Neural cell (in vitro differentiated cells): ENCODE measurements around the gene MYOCD. TPM values are rescaled to one million over a fixed set of nuclear protein-coding genes. Genes with fewer than 3 reads are reported as not detected.

Experiments used
- H2AFZ ChIP-seq: fragments of 200-600, 300-800 bp; sonication (generic), shearing (Covaris generic); 2 replicates; pipeline ENCODE4 v1.6.0; 2014; ENCODE audit warnings: low read depth, mild to moderate bottlenecking, antibody characterized with exemption, low read length, moderate library complexity
- H3F3A ChIP-seq: fragments of 200-600 bp; shearing (Covaris generic); 2 replicates; pipeline ENCODE4 v1.6.1; 2016; ENCODE audit warnings: mild to moderate bottlenecking, moderate library complexity, mixed read lengths, antibody characterized with exemption, low read length; ENCODE audit not compliant: insufficient read depth, poor library complexity, severe bottlenecking
- H3K27ac ChIP-seq: fragments of 200-600, 300-800 bp; sonication (generic), shearing (Covaris generic); 2 replicates; pipeline ENCODE4 v1.5.1; 2014; ENCODE audit warnings: mild to moderate bottlenecking, low read length, moderate library complexity
- H3K27me3 ChIP-seq: fragments of 300-800, 200-600 bp; sonication (generic), shearing (Covaris generic); 2 replicates; pipeline ENCODE4 v1.6.0; 2014; ENCODE audit warnings: mild to moderate bottlenecking, low read depth, low read length, moderate library complexity; ENCODE audit not compliant: insufficient read depth
- H3K36me3 ChIP-seq: fragments of 300-800, 200-600 bp; sonication (generic), shearing (Covaris generic); 2 replicates; pipeline ENCODE4 v1.5.1; 2014; ENCODE audit warnings: mild to moderate bottlenecking, antibody characterized with exemption, low read length, moderate library complexity; ENCODE audit not compliant: insufficient read depth
- H3K4me2 ChIP-seq: fragments of 300-800, 200-600 bp; sonication (generic), shearing (Covaris generic); 2 replicates; pipeline ENCODE4 v1.6.0; 2014; ENCODE audit warnings: mild to moderate bottlenecking, low read length
- H3K4me3 ChIP-seq: fragments of 300-800, 200-600 bp; sonication (generic), shearing (Covaris generic); 2 replicates; pipeline ENCODE4 v1.5.1; 2014; ENCODE audit warnings: mild to moderate bottlenecking, low read length, moderate library complexity
- H3K79me2 ChIP-seq: fragments of 200-600 bp; shearing (Covaris generic); replicated peaks from 2 replicates; pipeline ENCODE4 v1.6.0; 2014; ENCODE audit warnings: mild to moderate bottlenecking, low read length, moderate library complexity; ENCODE audit not compliant: insufficient read depth
- H3K9ac ChIP-seq: fragments of 300-800, 200-600 bp; sonication (generic), shearing (Covaris generic); 2 replicates; pipeline ENCODE4 v1.6.1; 2016; ENCODE audit warnings: mild to moderate bottlenecking, low read length, mixed read lengths
- H3K9me2 ChIP-seq: fragments of 200-600 bp; shearing (Covaris generic); 2 replicates; pipeline ENCODE4 v1.6.1; 2016; ENCODE audit warnings: mild to moderate bottlenecking, low read length, mixed read lengths; ENCODE audit not compliant: insufficient read depth
- H3K9me3 ChIP-seq: fragments of 200-600, 300-800 bp; sonication (generic), shearing (Covaris generic); 2 replicates; pipeline ENCODE4 v1.6.1; 2016; ENCODE audit warnings: mild to moderate bottlenecking, mixed run types, low read length, moderate library complexity, mixed read lengths
- H4K20me1 ChIP-seq: fragments of 200-600 bp; shearing (Covaris generic); 2 replicates; pipeline ENCODE4 v1.6.1; 2016; ENCODE audit warnings: mild to moderate bottlenecking, mixed run types; ENCODE audit not compliant: insufficient read depth
- CTCF ChIP-seq: fragments of 450-650 bp; IDR thresholded peaks from 2 replicates; pipeline ENCODE4 v1.5.1; 2014; ENCODE audit warnings: antibody characterized with exemption, mild to moderate bottlenecking, moderate library complexity; ENCODE audit not compliant: poor library complexity, severe bottlenecking
- EP300 ChIP-seq: fragments of 450-650 bp; conservative IDR thresholded peaks from 2 replicates; pipeline ENCODE4 v1.6.1; 2014; ENCODE audit warnings: antibody characterized with exemption, mild to moderate bottlenecking, moderate library complexity; ENCODE audit not compliant: poor library complexity, severe bottlenecking
- EZH2 ChIP-seq: fragments of 200-600, 300-800 bp; shearing (Covaris generic), sonication (generic); IDR thresholded peaks from 2 replicates; pipeline ENCODE4 v1.6.1; 2014; ENCODE audit warnings: antibody characterized with exemption, low read length, borderline replicate concordance, mild to moderate bottlenecking; ENCODE audit not compliant: insufficient read depth, poor library complexity, severe bottlenecking
- MXI1 ChIP-seq: fragments of 450-650 bp; conservative IDR thresholded peaks from 2 replicates; pipeline ENCODE4 v1.6.1; 2014; ENCODE audit warnings: antibody characterized with exemption, mild to moderate bottlenecking; ENCODE audit not compliant: poor library complexity, severe bottlenecking
- POLR2AphosphoS5 ChIP-seq: IDR thresholded peaks from 2 replicates; pipeline ENCODE4 v1.6.1; 2012
- RAD21 ChIP-seq: fragments of 450-650 bp; conservative IDR thresholded peaks from 2 replicates; pipeline ENCODE4 v1.6.1; 2014; ENCODE audit warnings: antibody characterized with exemption, mild to moderate bottlenecking, moderate library complexity
- REST ChIP-seq: IDR thresholded peaks from 2 replicates; pipeline ENCODE4 v1.6.1; 2012; ENCODE audit warnings: borderline replicate concordance
- SMC3 ChIP-seq: fragments of 450-650 bp; conservative IDR thresholded peaks from 2 replicates; pipeline ENCODE4 v1.6.1; 2014; ENCODE audit warnings: antibody characterized with exemption, mild to moderate bottlenecking, moderate library complexity; ENCODE audit not compliant: poor library complexity
- TAF1 ChIP-seq: IDR thresholded peaks from 2 replicates; pipeline ENCODE4 v1.6.1; 2012; ENCODE audit warnings: low read depth
- polyA plus RNA-seq: library from polyadenylated mRNA; depleted of rRNA; stranded (reverse); fragments of >200 nt; gene quantifications from 2 replicates; pipeline ENCODE4 v1.2.3, GENCODE V29; 2014

Gene MYOCD
- polyA plus RNA-seq, 1 donor from 2014 or later: not detected

- no peaks in the 10 kb centered on the region for H3K79me2 ChIP-seq
- H4K20me1 ChIP-seq: no peaks in the 10 kb centered on the region
- no peaks in the 10 kb centered on the region for H3K36me3 ChIP-seq
- no peak overlapping the region for H3K4me2 ChIP-seq
- H3K9me2 ChIP-seq: no peaks in the 10 kb centered on the region
- no peaks in the 10 kb centered on the region for H3F3A ChIP-seq
- H3K9me3 ChIP-seq: no peaks in the 10 kb centered on the region
- no peak overlapping the region for H3K9ac ChIP-seq
- no peak overlapping the region for H3K27ac ChIP-seq
- no peak overlapping the region for H3K4me3 ChIP-seq
- no peak overlapping the region for H2AFZ ChIP-seq
- H3K27me3 ChIP-seq: no peaks in the 10 kb centered on the region
- TF ChIP-seq CTCF: no peak
- TF ChIP-seq EP300: no peak
- TF ChIP-seq RAD21: no peak
- TF ChIP-seq REST: no peak
- no peak for TF ChIP-seq EZH2
- no peak for TF ChIP-seq SMC3
- no peak for TF ChIP-seq POLR2AphosphoS5
- no peak for TF ChIP-seq TAF1
Measured at GRCh38 chr17:12721581-12721980, 55.9 kb downstream of the MYOCD start.

GRCh38 chr17:12722282-12722681 is 56.6 kb downstream of the MYOCD start:
- Histone ChIP-seq H3K36me3 (no peaks in the 10 kb centered on the region), H3F3A (no peaks in the 10 kb centered on the region), H3K27ac (no peak overlapping the region), H2AFZ (no peak overlapping the region), H4K20me1 (no peaks in the 10 kb centered on the region), H3K9me2 (no peaks in the 10 kb centered on the region), H3K4me3 (no peak overlapping the region), H3K4me2 (no peak overlapping the region), H3K9ac (no peak overlapping the region), H3K9me3 (no peaks in the 10 kb centered on the region), H3K27me3 (no peaks in the 10 kb centered on the region), H3K79me2 (no peaks in the 10 kb centered on the region)
- TF ChIP-seq TAF1 (no peak), REST (no peak), SMC3 (no peak), RAD21 (no peak), EP300 (no peak), CTCF (no peak), EZH2 (no peak), POLR2AphosphoS5 (no peak), MXI1 (no peak)
